Measurements from ENCODE around the gene ZMYND12. TPM values are rescaled to one million over a fixed set of nuclear protein-coding genes. Genes with fewer than 3 reads are reported as not detected.

Gene ZMYND12
- total and polyA plus RNA-seq, 2 donors (not counting 1 experiment from before 2014, with no cell fraction given), result 0.56 to 3.5 TPM

DNA sequence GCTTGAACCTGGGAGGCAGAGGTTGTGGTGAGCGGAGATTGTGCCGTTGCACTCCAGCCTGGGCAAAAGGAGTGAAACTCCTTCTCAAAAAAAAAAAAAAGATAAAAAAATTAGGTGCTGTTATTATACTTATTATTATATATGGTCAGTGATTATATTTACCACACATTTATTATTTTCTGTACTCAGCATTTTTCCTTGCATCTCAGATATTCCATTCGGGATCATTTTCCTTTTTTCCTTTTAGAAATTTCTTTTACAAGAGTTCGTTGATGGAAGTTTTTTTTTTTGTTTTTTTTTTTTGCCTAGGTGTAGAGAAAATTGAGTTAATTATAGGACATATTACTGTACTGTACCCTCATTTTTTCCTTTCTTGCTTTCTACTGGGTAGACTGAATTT is 20.8 kb upstream of the ZMYND12 start:
- H3K36me3 ChIP-seq (ENCODE audit: control insufficient read depth, insufficient read depth, low read length), result no peaks in the 10 kb centered on the region
- no peaks in the 10 kb centered on the region for H3K9me3 ChIP-seq (ENCODE audit: control insufficient read depth, insufficient read depth, low read depth, low read length)
- H3K4me2 ChIP-seq (ENCODE audit: extremely low read depth, insufficient read depth, low read length), result no peak overlapping the region
- no peak overlapping the region for H3K4me3 ChIP-seq (replicated peaks in 1 of 4; ENCODE audit: control extremely low read depth in 1 of 4, insufficient read depth in 1 of 4, low read depth in 3 of 4, low read length in 4 of 4)
- H3K27me3 ChIP-seq (ENCODE audit: control insufficient read depth, insufficient read depth, low read length), result no peaks in the 10 kb centered on the region
- no peaks in the 10 kb centered on the region for H3K4me1 ChIP-seq (ENCODE audit: control insufficient read depth, extremely low read depth, insufficient read depth, low read length)
- DNase-seq (ENCODE audit: low read depth in 2 of 2), result no peak
- H3K9ac ChIP-seq (ENCODE audit: insufficient read depth, low read length), result no peak overlapping the region
- H3K79me2 ChIP-seq (ENCODE audit: control insufficient read depth, insufficient read depth, low read length), result no peaks in the 10 kb centered on the region
- no peak overlapping the region for H2AFZ ChIP-seq (ENCODE audit: low read length)
- no peak for TF ChIP-seq CTCF (conservative IDR thresholded peaks at IDR 0.05 in 1 of 2, IDR thresholded peaks at IDR 0.05 in 1 of 2; ENCODE audit: low read depth in 1 of 2, low read length in 2 of 2)
- no peak for TF ChIP-seq EZH2 (IDR thresholded peaks at IDR 0.05; ENCODE audit: low read length, missing control alignments)
- no peak overlapping the region for H3K27ac ChIP-seq (ENCODE audit: insufficient read depth, low read length)
- no peaks in the 10 kb centered on the region for H4K20me1 ChIP-seq (ENCODE audit: control insufficient read depth, extremely low read depth, insufficient read depth, low read length)

GRCh38 chr1:42469727-42470126 is 13.9 kb upstream of the ZMYND12 start:
- Histone ChIP-seq H3K36me3 (ENCODE audit: control insufficient read depth, insufficient read depth, low read length) (no peaks in the 10 kb centered on the region), H3K9ac (ENCODE audit: insufficient read depth, low read length) (no peak overlapping the region), H3K27me3 (ENCODE audit: control insufficient read depth, insufficient read depth, low read length) (no peaks in the 10 kb centered on the region), H3K9me3 (ENCODE audit: control insufficient read depth, insufficient read depth, low read depth, low read length) (no peaks in the 10 kb centered on the region), H3K27ac (ENCODE audit: insufficient read depth, low read length) (no peak overlapping the region), H2AFZ (ENCODE audit: low read length) (no peak overlapping the region), H3K79me2 (ENCODE audit: control insufficient read depth, insufficient read depth, low read length) (no peaks in the 10 kb centered on the region), H4K20me1 (ENCODE audit: control insufficient read depth, extremely low read depth, insufficient read depth, low read length) (no peaks in the 10 kb centered on the region), H3K4me2 (ENCODE audit: extremely low read depth, insufficient read depth, low read length) (no peak overlapping the region), H3K4me3 (replicated peaks in 1 of 4; ENCODE audit: control extremely low read depth in 1 of 4, insufficient read depth in 1 of 4, low read depth in 3 of 4, low read length in 4 of 4) (no peak overlapping the region), H3K4me1 (ENCODE audit: control insufficient read depth, extremely low read depth, insufficient read depth, low read length) (no peaks in the 10 kb centered on the region)
- TF ChIP-seq EZH2 (IDR thresholded peaks at IDR 0.05; ENCODE audit: low read length, missing control alignments), result no peak
- TF ChIP-seq CTCF (conservative IDR thresholded peaks at IDR 0.05 in 1 of 2, IDR thresholded peaks at IDR 0.05 in 1 of 2; ENCODE audit: low read depth in 1 of 2, low read length in 2 of 2), result no peak
- no peak for DNase-seq (ENCODE audit: low read depth in 2 of 2)

- TF ChIP-seq EZH2 (IDR thresholded peaks at IDR 0.05; ENCODE audit: low read length, missing control alignments) (no peak), CTCF (conservative IDR thresholded peaks at IDR 0.05 in 1 of 2, IDR thresholded peaks at IDR 0.05 in 1 of 2; ENCODE audit: low read depth in 1 of 2, low read length in 2 of 2) (no peak)
- Histone ChIP-seq H3K27ac (ENCODE audit: insufficient read depth, low read length) (no peak overlapping the region), H3K79me2 (ENCODE audit: control insufficient read depth, insufficient read depth, low read length) (no peaks in the 10 kb centered on the region), H3K4me3 (replicated peaks in 1 of 4; ENCODE audit: control extremely low read depth in 1 of 4, insufficient read depth in 1 of 4, low read depth in 3 of 4, low read length in 4 of 4) (no peak overlapping the region), H4K20me1 (ENCODE audit: control insufficient read depth, extremely low read depth, insufficient read depth, low read length) (no peaks in the 10 kb centered on the region), H3K4me2 (ENCODE audit: extremely low read depth, insufficient read depth, low read length) (no peak overlapping the region), H3K36me3 (ENCODE audit: control insufficient read depth, insufficient read depth, low read length) (no peaks in the 10 kb centered on the region), H3K27me3 (ENCODE audit: control insufficient read depth, insufficient read depth, low read length) (no peaks in the 10 kb centered on the region), H3K4me1 (ENCODE audit: control insufficient read depth, extremely low read depth, insufficient read depth, low read length) (no peaks in the 10 kb centered on the region), H3K9me3 (ENCODE audit: control insufficient read depth, insufficient read depth, low read depth, low read length) (no peaks in the 10 kb centered on the region), H2AFZ (ENCODE audit: low read length) (no peak overlapping the region), H3K9ac (ENCODE audit: insufficient read depth, low read length) (no peak overlapping the region)
- no peak for DNase-seq (ENCODE audit: low read depth in 2 of 2)
Measured at GRCh38 chr1:42466030-42466429, 10.2 kb upstream of the ZMYND12 start.
